NCI-H2196 treated with DMSO at 0.1 percent for 48 hours (cell line): ENCODE results near the gene TNFSF10.
A peak's percentile ranks its signal among the peaks of the same experiment; 100 is the strongest.
"Not testable (repeated sequence)": the region's sequence is repeated elsewhere in the genome, so short reads cannot be mapped to it uniquely, and the experiment has no call there.

Experiments used
- DNase-seq: peaks from one replicate; lab custom pipeline; 2025; ENCODE audit not compliant: unreplicated experiment; lab: John Stamatoyannopoulos, UW

The TNFSF10 gene

GRCh38 chr3:172522871-172523818, at the start of gene TNFSF10:
TSS of gene TNFSF10 (minus strand) at chr3:172523430. CDS start at chr3:172523384, 46 bp downstream.
- peak; percentile 65 for DNase-seq

GRCh38 chr3:172569128-172570008, 46.1 kb upstream of the TNFSF10 start:
- DNase-seq, result no peak

GRCh38 chr3:172568701-172569100, 45.5 kb upstream of the TNFSF10 start:
- DNase-seq, result no peak

- DNase-seq, result not testable (repeated sequence)
These were observed 43.6 kb upstream of the TNFSF10 start for GRCh38 chr3:172566785-172567184.

DNA sequence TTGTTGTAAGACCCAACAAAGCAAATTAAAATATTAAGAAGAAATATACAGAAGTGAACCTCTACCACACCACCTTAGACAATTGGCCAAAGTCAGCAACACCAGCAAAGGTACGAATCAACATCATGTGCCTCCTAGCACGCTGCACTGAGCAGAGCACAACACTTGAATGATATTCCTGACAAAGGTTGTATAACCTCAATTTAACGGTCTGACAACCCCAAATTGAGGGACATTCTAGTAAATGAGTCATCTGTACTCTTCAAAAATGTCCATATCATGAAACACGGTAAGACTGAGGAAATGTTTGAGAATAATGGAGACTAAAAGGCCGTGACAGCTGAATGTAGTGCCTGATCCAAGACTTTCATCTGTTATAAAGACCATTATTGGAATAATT, 41.3 kb upstream of the TNFSF10 start:
- no peak for DNase-seq

DNA sequence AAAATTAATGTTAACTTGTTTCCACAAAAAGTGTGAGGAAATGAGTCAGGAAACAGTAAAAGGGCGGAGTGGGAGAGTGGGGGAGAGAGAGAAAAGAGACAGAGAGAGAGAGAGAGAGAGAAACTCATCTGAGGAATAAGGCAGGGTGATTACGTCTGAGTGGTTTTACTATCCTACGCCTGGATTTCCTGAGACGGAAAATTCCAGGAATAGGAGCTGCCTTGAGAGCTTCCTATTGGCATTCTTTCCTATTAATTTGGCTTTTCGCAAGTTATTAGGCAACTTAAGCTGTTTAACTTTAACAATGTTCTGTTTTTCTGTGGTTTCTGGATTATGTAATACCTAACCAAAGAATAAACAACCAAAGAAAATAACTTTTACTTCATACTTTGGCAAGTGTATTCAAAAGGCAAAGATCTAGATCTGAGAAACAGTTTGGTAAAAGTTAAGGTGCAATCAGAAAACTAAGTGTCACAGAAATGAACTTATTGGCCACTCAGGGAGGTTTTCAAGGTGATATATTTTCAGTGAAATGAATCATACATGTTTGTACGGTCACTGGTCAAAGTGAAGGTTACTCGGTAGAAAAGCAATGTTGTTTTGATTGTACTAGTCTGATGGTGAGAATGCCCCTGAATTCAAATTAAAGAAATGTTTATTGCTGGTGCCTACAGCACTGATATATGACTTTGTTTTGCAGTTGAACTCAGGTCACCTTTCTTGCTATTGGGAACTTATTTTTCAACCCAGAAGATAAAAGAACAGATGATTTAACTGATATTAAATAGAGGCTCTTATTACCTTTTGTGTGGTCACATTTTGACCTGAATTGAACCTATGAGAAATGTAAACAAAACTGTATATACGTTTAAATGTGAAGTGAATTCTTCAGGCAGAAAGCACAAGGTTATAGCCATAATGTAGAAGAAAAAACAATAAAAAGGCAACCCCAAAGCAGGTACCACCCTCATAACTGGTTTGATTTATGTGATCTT, 39.9 kb upstream of the TNFSF10 start:
- no peak for DNase-seq

DNA sequence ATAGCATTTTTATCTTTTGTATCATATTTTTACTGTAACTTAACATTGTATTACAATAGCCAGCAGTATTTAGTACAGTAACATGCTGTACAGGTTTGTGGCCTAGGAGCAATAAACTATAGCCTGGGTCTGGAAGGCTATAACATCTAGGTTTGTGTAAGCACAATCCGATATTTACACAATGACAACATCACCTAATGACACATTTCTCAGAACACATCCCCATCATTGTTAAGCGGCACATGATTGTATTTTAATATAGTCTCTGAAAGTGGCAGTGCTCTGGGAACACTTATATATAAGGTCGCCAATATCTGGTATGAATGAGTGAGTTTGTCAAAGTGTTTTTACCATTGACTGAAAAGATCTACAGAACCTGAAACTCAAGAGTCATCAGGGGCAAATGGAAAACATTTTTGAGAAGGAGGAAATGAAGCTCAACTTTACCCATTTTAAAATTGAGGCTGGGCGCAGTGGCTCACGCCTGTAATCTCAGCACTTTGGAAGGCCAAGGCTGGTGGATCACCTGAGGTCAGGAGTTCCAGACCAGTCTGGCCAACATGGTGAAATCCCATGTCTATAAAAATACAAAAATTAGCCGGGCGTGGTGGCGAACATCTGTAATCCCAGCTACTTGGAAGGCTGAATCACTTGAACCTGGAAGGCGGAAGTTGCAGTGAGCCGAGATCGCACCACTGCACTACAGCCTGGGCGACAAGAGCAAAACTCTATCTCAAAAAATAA, 38.8 kb upstream of the TNFSF10 start:
- no peak for DNase-seq

GRCh38 chr3:172560586-172560985, 37.4 kb upstream of the TNFSF10 start:
- no peak for DNase-seq

- no peak for DNase-seq
These were observed 36.8 kb upstream of the TNFSF10 start for GRCh38 chr3:172560026-172560425.

DNA sequence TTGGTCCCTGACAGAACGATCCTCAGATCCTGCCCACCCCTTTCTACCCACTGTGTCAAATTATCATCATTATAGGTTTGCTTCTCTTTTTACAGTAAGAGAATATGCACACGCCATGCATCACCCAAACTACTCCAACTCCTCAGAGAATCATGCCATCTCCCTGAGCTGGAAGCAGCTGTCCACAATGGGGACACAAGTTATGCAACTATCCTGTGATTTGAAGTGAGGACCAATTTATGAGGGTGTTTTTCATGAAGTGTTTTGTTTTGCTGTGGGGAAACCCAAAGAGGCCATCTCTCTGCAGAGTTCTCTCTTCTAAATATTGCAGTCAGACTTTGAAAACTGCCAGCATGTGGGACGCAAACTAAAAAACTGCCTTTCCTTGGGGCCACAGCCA, 35.8 kb upstream of the TNFSF10 start:
- no peak for DNase-seq

- DNase-seq, result no peak
These were observed 34.4 kb upstream of the TNFSF10 start for GRCh38 chr3:172557515-172558220.

DNA sequence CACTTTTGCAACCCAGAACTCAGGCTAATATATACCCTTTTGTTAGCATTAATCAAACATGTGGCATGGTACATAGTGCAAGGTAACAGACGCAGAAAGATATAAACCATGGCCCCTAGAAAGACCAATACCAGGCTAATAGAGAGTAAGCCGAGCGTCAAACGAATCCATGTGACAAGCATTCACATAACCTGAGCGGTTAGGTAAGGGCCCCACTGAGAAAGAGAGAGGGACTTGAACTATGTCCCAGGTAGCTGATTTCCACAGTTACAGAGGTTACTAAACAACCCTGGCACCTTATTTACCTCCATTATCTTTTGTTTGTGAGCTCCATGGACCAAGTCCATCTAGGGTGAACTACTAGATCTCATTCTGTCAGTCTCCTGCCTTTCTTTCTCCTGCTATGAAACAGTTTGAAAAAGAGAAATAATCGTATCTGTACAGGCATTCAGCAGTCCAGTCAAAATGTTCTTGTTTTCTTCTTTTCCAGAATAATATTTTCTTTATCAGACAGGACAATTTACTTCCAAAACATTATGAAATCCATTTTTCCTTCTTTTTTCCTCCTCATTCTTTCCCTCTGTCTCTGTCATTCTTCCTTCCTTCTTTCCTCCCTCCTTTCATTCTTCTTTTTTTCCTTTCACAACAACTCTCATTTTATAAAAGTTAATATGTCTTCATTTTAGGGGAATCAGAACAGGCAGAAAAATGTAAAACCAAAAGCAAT, 30.5 kb upstream of the TNFSF10 start:
- DNase-seq, result no peak

DNA sequence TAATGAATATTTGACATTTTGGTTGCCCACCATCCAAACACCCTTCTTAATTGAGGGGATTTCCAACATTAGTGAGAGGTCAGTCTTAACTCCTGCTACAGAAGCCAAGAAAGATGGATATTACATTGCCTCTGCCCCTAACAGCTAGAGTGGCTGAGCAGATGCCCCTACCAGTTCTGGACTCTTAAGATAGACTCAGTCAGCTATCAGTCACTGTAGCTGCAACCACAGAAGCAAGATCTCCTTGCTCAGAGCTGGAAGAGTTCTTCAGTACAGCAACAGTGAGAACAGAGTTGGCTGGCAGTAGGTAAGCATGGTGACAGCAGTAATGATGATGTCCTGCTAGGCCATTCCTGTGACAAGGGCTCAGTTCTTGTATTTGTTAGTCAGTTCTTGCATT, 29.4 kb upstream of the TNFSF10 start:
- no peak for DNase-seq

DNA sequence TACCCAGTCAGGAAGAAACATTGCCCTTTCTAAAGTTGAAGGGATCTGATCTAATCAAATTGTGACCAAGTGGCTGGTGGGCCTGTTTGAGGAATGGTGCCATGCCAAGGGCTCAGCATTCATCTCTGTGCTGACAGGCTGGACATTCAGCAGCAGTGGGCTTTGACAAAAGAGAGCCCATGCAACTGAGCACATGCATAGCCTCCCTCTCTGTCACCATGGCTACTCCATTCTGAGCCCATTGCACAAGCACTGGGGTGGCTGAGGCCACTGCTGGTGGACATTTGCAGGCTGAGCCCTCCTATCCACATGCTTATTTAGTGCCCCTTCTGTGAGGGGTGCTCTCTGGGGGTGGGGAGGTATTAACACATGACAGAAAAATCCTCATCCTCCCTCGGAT, 28.6 kb upstream of the TNFSF10 start:
- DNase-seq, result no peak

DNA sequence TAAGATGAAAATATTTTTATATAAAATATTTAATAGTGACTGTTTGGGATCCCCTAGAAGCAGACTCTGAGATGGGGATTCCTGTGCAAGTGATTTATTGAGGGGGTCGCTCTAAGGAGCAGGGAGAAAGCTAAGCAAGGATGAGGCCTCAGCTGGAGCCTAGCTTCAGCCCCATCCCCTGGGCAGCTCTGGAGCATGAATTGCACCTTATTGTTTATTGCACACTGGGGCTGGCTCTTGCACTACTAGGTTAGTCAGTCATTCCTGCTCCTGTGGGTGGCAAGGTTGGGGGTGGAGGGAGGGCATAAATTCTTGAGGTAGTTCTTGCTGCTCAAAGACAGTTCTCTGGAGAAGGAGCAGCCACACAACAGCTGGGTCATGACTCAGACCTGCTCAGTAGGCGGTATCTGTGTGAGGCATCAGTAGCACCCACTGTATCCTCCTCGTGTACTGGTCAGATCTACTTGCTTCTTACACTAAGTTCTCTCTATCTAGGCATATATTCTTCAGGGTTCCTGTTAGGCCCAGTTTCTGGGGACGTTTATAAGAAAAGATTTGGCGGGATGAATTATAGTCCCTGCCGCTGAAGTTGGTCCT, 27.2 kb upstream of the TNFSF10 start:
- no peak for DNase-seq

GRCh38 chr3:172549144-172549543, 25.9 kb upstream of the TNFSF10 start:
- DNase-seq, result no peak

DNA sequence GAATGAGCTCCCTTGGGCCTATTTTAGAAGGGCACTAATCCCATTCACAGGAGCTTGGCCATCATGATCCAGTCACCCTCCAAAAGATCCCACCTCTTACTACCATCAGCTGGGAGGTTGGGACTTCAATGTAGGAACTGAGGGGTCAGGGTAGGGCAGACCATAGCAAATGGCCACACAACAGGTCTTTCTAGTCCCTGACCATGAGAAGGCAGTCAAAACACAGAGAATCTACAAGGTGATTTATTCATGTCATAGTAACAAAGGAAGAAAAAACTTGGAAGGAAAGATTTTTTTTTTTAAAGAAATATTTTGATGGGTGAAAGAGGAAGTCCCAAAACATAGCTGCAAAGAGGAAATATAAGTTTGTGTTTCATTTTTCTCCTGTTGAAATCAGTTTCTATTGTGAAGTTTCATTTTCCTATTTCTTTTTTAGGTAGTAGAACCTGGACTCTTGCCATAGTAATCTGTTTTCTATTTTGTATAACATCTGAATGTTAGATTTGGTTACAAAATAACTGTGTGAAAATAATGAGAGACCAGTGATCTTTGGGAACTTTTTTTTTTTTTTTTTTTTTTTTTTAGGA, 23.5 kb upstream of the TNFSF10 start:
- no peak for DNase-seq

DNA sequence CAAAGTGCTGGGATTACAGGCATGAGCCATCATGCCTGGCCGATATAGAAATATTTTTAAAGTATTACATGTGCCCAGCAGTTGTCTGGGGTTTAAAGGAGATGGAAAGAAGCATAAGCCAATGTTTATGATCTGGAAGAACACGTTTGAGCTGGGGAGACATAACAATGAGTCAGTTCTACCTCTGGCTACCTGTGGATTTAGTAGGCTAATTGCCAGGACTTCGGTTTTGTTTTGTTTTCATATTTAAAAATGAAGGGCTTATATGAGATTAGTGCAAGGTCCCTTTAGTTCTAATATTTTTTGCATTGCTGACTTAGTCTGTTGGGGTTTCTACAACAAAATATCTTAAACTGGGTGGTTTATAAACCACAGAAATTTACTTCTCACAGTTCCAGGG, 22.9 kb upstream of the TNFSF10 start:
- no peak for DNase-seq
